K562 (cell line): ENCODE measurements around the gene TALDO1. TPM values are rescaled to one million over a fixed set of nuclear protein-coding genes. Genes with fewer than 3 reads are reported as not detected.
A peak's percentile ranks its signal among the peaks of the same experiment; 100 is the strongest.

ENCODE experiments used
- ATF3 ChIP-seq, 2 experiments: fragments of 450-650 bp in 1 of 2; sonication (generic) in 1 of 2; formaldehyde crosslinking in 1 of 2; IDR thresholded peaks in 1 of 2; conservative IDR thresholded peaks in 1 of 2; 2 replicates each; pipeline versions ENCODE4 v1.6.1 to v1.8.1; 2016 to 2023; ENCODE audit warnings: mild to moderate bottlenecking in 2 of 2, moderate library complexity in 2 of 2, inconsistent platforms in 1 of 2, missing genetic modification reagents in 1 of 2
- BCL6 ChIP-seq: fragments of 250-450 bp; sonication (Bioruptor Pico); IDR thresholded peaks from 2 replicates; pipeline ENCODE4 v1.4.0; 2020
- CHD4 ChIP-seq: fragments of 200-600 bp; sonication (generic); IDR thresholded peaks from 3 replicates; pipeline ENCODE4 v1.6.1; 2012; ENCODE audit warnings: low read depth, mild to moderate bottlenecking, mixed read lengths, low read length, inconsistent platforms; ENCODE audit not compliant: insufficient read depth, insufficient replicate concordance, poor library complexity, severe bottlenecking
- FOXO4 ChIP-seq: fragments of 450-650 bp; formaldehyde crosslinking; IDR thresholded peaks from 2 replicates; pipeline ENCODE4 v1.4.0; 2020; ENCODE audit warnings: mild to moderate bottlenecking, moderate library complexity
- GTF2F1 ChIP-seq: IDR thresholded peaks from 2 replicates; pipeline ENCODE4 v1.6.1; 2011; ENCODE audit warnings: low read depth, low read length, improper control_type of control experiment
- MAFK ChIP-seq: IDR thresholded peaks from 2 replicates; pipeline ENCODE4 v1.6.1; 2011; ENCODE audit warnings: low read length, improper control_type of control experiment
- PRDM10 ChIP-seq: fragments of 450-650 bp; IDR thresholded peaks from 2 replicates; pipeline ENCODE4 v1.6.1; 2018; ENCODE audit not compliant: partially characterized antibody
- PURB ChIP-seq: sonication (generic); formaldehyde crosslinking; IDR thresholded peaks from 2 replicates; pipeline ENCODE4 v1.9.0; 2021; ENCODE audit warnings: low read depth, mild to moderate bottlenecking, missing genetic modification reagents
- SRSF9 ChIP-seq: fragments of 200-400 bp; formaldehyde crosslinking; IDR thresholded peaks from 2 replicates; pipeline ENCODE4 v1.6.1; 2017; ENCODE audit warnings: low read depth, low read length, borderline replicate concordance
- ZNF518B ChIP-seq: fragments of 250-450 bp; sonication (Bioruptor Pico); IDR thresholded peaks from 2 replicates; pipeline ENCODE4 v1.5.0; 2021; ENCODE audit warnings: mild to moderate bottlenecking, moderate library complexity
- ZNF75A ChIP-seq: fragments of 450-650 bp; formaldehyde crosslinking; IDR thresholded peaks from 2 replicates; pipeline ENCODE4 v1.4.0; 2020; ENCODE audit warnings: mild to moderate bottlenecking
- polyA plus RNA-seq, 8 experiments: library from polyadenylated mRNA; depleted of rRNA in 4 of 8; stranded (reverse) in 5 of 8; unstranded in 3 of 8; fragments of >200 nt; fragmentation: Nextera tagmentation in 2 of 8; fragmentation: Illumina TruSeq in 1 of 8; extraction: Ambion mirVana in 2 of 8; extraction: Trizol in 1 of 8; gene quantifications; 2 replicates each; pipeline versions ENCODE4 v1.2.1 to v1.2.3, GENCODE V29; 2011 to 2014; ENCODE audit warnings: inconsistent platforms in 1 of 8, missing spikeins in 1 of 8
- total RNA-seq, 7 experiments: library from RNA; depleted of rRNA in 6 of 7; stranded (reverse); fragments of >200 nt in 6 of 7; fragmentation: Illumina TruSeq in 2 of 7; extraction: Trizol in 2 of 7; gene quantifications; 2 replicates each; pipeline versions ENCODE4 v1.2.1 to v1.2.3, GENCODE V29; 2011 to 2021; ENCODE audit warnings: low replicate concordance in 1 of 7

The TALDO1 gene
- total and polyA plus RNA-seq, 9 of the 15 experiments (the other 6 are each of a cell fraction or from before 2014, with no cell fraction given): 260 to 541 (median 441) TPM

- TF ChIP-seq ZNF518B (CRISPR knock-in tag): no peak
- no peak for TF ChIP-seq CHD4
- TF ChIP-seq SRSF9: no peak
- TF ChIP-seq BCL6 (CRISPR knock-in tag): no peak
- TF ChIP-seq GTF2F1: peak; percentile 94
- TF ChIP-seq FOXO4 (CRISPR knock-in tag): no peak
- TF ChIP-seq PURB (CRISPR knock-in tag): no peak
- TF ChIP-seq MAFK: no peak; the same call in 1 of the 2 replicates
- peak; percentile 55 for TF ChIP-seq PRDM10
- TF ChIP-seq ZNF75A (CRISPR knock-in tag): no peak
- peak; percentile 94 for TF ChIP-seq ATF3 (IDR thresholded peaks at IDR 0.05)
- 0 out of 2 replicates have a peak, but pooled peaks have one; percentile 18 for TF ChIP-seq ATF3 (CRISPR knock-in tag; conservative IDR thresholded peaks at IDR 0.05)
These were observed 62.2 kb downstream of the TALDO1 start, which contains the start of gene RPLP2 (continued) for GRCh38 chr11:809287-810039.
